Measurements from ENCODE around the gene KRT81. TPM values are rescaled to one million over a fixed set of nuclear protein-coding genes. Genes with fewer than 3 reads are reported as not detected.

KRT81 gene
- total and polyA plus RNA-seq, 2 of the 4 experiments (the other 2 are of a cell fraction) = under 0.01 to 0.05 TPM

DNA sequence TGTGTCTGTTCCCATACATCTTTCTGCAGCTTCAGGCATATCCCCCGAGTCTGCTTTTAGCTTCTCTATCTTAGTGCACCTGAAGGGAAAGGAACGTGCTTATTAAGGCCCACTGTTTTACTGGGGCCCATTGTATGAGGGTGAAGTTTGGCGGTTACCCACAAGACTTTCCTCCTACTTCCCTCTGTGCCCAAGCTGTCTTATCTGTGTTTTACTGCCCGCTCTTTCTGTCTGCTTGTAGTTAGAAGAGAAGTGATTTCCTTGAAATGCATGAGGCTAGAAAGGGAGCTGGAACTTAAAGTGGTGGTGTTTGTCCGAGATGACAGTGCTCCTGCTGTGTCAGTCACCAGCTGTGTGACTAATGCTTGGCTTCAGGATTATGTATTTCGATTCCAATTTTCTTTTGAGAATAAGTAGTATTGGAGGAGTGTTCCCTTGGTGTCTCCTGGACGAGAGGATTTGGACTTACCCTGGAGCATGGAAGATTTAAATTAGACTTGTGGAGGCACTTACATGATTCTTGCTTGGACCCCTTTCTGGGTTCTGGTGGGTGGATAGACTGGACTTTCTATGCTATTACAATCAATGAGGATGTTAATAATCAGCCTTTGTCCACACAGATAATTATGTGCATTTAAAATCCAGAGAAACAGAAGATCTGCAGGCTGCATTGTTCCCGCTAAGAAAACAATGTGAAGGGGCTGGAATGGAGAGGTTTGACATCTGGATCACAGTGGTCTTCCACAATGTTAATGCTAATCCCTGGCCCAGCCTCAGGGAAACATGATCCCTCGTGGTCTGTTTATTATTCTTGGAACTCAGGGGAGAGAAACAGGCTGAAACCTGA lies 30.8 kb downstream of the KRT81 start (continued):
- TF ChIP-seq, protein P1, sequence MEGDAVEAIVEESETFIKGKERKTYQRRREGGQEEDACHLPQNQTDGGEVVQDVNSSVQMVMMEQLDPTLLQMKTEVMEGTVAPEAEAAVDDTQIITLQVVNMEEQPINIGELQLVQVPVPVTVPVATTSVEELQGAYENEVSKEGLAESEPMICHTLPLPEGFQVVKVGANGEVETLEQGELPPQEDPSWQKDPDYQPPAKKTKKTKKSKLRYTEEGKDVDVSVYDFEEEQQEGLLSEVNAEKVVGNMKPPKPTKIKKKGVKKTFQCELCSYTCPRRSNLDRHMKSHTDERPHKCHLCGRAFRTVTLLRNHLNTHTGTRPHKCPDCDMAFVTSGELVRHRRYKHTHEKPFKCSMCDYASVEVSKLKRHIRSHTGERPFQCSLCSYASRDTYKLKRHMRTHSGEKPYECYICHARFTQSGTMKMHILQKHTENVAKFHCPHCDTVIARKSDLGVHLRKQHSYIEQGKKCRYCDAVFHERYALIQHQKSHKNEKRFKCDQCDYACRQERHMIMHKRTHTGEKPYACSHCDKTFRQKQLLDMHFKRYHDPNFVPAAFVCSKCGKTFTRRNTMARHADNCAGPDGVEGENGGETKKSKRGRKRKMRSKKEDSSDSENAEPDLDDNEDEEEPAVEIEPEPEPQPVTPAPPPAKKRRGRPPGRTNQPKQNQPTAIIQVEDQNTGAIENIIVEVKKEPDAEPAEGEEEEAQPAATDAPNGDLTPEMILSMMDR (conservative IDR thresholded peaks at IDR 0.05; ENCODE audit: low read depth, low read length) = no peak

DNA sequence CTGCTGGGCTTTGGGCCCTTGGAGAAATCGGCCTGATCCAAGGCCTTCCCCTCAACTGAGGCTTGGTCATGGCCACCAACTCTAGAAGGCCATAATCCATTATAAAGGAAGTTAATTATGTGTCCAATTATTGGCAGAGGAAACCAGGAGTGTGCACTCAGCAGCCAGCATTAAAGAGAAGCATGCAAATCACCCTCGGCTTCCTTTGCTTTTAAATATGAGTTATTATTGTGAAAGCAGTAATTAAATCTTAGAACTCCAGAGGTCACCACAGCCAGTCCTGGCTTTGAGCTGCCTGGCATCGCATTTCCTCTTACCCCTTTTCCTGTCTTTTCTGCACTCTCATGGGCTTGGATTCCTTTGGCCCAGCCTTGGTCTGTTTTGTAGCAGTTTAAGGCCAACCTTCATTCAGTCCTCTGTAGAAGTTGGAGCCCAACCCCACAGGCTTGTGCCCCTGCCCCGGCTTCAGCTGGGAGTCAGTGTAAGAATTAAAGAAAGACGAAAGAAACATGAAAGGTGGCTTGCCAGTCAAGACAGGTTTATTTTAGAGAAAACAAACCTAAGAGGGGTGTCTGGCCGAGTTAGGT lies 31.6 kb downstream of the KRT81 start:
- POLR2A ChIA-PET (ENCODE audit: unreplicated experiment) = no interaction called here
- 0 out of 2 replicates have a peak overlapping the region, but pooled peaks have one; percentile 48 for H2AK5ac ChIP-seq (ENCODE audit: low read depth, low read length)
- no peak overlapping the region for H3K27ac ChIP-seq (ENCODE audit: insufficient read depth, low read length)
- no CpG with 5 or more reads among the region's 6 CpGs for WGBS, 2 experiments (ENCODE audit: extremely low coverage in 2 of 2, insufficient read length in 1 of 2)
- 0 out of 2 replicates have a peak overlapping the region, but pooled peaks have one; percentile 3 for H3K4ac ChIP-seq (ENCODE audit: low read depth, low read length)
- H3K9me3 ChIP-seq (ENCODE audit: control insufficient read depth, insufficient read depth, low read length) = 0 out of 2 replicates have a peak, but pooled peaks cover 2% of the 10 kb centered on the region
- peak overlapping the region; percentile 20; the same call in 1 of the 2 replicates for H2BK20ac ChIP-seq (ENCODE audit: low read depth, low read length)
- no peak overlapping the region for H2AFZ ChIP-seq (replicated peaks; ENCODE audit: low read length, poor library complexity)
- H3K23ac ChIP-seq (ENCODE audit: low read depth, low read length) = no peak overlapping the region
- no peaks in the 10 kb centered on the region for H3K79me1 ChIP-seq (ENCODE audit: low read depth in 1 of 2, low read length in 2 of 2)
- no peak overlapping the region for H4K5ac ChIP-seq (ENCODE audit: low read depth, low read length)
- no peak overlapping the region for H3K14ac ChIP-seq (replicated peaks; ENCODE audit: low read depth, low read length)
- H4K8ac ChIP-seq (ENCODE audit: low read depth in 2 of 2, low read length in 2 of 2) = no peak overlapping the region
- H2BK15ac ChIP-seq (ENCODE audit: low read depth, low read length) = no peak overlapping the region
- no peak overlapping the region for H2BK5ac ChIP-seq (ENCODE audit: low read depth, low read length, poor library complexity, severe bottlenecking)
- H2BK120ac ChIP-seq (ENCODE audit: low read depth, low read length) = no peak overlapping the region
- no peak overlapping the region for H2AK9ac ChIP-seq (replicated peaks; ENCODE audit: low read depth, low read length, poor library complexity)
- in situ Hi-C loops (cut with MboI; ENCODE audit: low sequenced_read_pairs) = no loop called here
- H3K27me3 ChIP-seq (ENCODE audit: control insufficient read depth, insufficient read depth, low read length) = peaks cover 39% of the 10 kb centered on the region
- no peak overlapping the region for H3K18ac ChIP-seq (ENCODE audit: low read depth, low read length)
- DNase-seq = no peak
- H3K4me2 ChIP-seq (ENCODE audit: low read depth, low read length) = no peak overlapping the region
- H4K91ac ChIP-seq (ENCODE audit: insufficient read depth, low read depth, low read length) = no peak overlapping the region
- CTCF ChIA-PET = interaction anchor here (1.1 to 2.5 kb wide), 2 partner anchors 20 to 112 kb away, joined by 3 to 5 read pairs; no protein-coding TSS in a partner anchor
- H4K20me1 ChIP-seq (ENCODE audit: insufficient read depth, low read length) = no peaks in the 10 kb centered on the region
- H3K9ac ChIP-seq (ENCODE audit: low read depth, low read length) = no peak overlapping the region
- H3K56ac ChIP-seq (ENCODE audit: extremely low read depth, insufficient read depth, low read length) = no peak overlapping the region
- H3K36me3 ChIP-seq (ENCODE audit: control insufficient read depth, insufficient read depth, low read length) = no peaks in the 10 kb centered on the region
- H3K4me3 ChIP-seq (ENCODE audit: insufficient read depth, low read depth, low read length) = no peak overlapping the region
- intact Hi-C loops (cut with micrococcal nuclease) = no loop called here
- BruUV-seq (replicated peaks) = no TSS peak
- peaks cover 10% of the 10 kb centered on the region for H3K9me1 ChIP-seq (ENCODE audit: insufficient read depth, low read length)
- H3K4me1 ChIP-seq (ENCODE audit: control insufficient read depth, insufficient read depth, low read length) = peaks cover 14% of the 10 kb centered on the region
- dilution Hi-C loops (cut with HindIII; ENCODE audit: low sequenced_read_pairs, unreplicated experiment) = no loop called here
- ATAC-seq (ENCODE audit: low read depth) = peak; percentile 40; the same call in 1 of the 2 replicates
- TF ChIP-seq BHLHE40 (IDR thresholded peaks at IDR 0.05; ENCODE audit: low read depth, low read length) = no peak
- TF ChIP-seq RFX5 (IDR thresholded peaks at IDR 0.05; ENCODE audit: low read depth, low read length) = no peak

Measured in IMR-90 (cell line).